Epithelial cell of proximal tubule (primary cell): ENCODE measurements around the gene CSKMT. TPM values are rescaled to one million over a fixed set of nuclear protein-coding genes. Genes with fewer than 3 reads are reported as not detected.
"Not testable (repeated sequence)": the region's sequence is repeated elsewhere in the genome, so short reads cannot be mapped to it uniquely, and the experiment has no call there.

Experiments
- DNase-seq: peaks from one replicate; pipeline ENCODE4 v3.0.0-alpha.2; 2011; ENCODE audit warnings: low read depth
- H3K4me3 ChIP-seq: 2 replicates; pipeline ENCODE4 v1.5.1; 2011; ENCODE audit warnings: low read depth, mild to moderate bottlenecking, low read length
- CTCF ChIP-seq: conservative IDR thresholded peaks from 2 replicates; pipeline ENCODE4 v1.5.1; 2012; ENCODE audit warnings: low read depth, mild to moderate bottlenecking, low read length
- total RNA-seq: library from RNA; depleted of rRNA; stranded (reverse); fragments of >200 nt; gene quantifications from 2 replicates; pipeline ENCODE4 v1.2.3, GENCODE V29; 2015

The CSKMT gene
- total RNA-seq, 1 donor from 2014 or later = 21.0 TPM

GRCh38 chr11:62671236-62671607 lies 6.1 kb downstream of the CSKMT start:
- TF ChIP-seq CTCF = no peak
- peak overlapping the region; percentile 92 for H3K4me3 ChIP-seq
- DNase-seq = no peak

- DNase-seq = no peak
- no peak for TF ChIP-seq CTCF
- peak within 1 kb of the TSS; percentile 92 for H3K4me3 ChIP-seq
Observed at GRCh38 chr11:62671608-62672389, 6.7 kb downstream of the CSKMT start, which contains the start of the genes LBHD1 and UQCC3. Gene LBHD1 (minus strand): TSS chr11:62672267. CDS start chr11:62670031, 2,236 bp downstream. Gene UQCC3 (plus strand): TSS chr11:62671673. CDS start chr11:62671746, 73 bp downstream.

- no peak overlapping the region for H3K4me3 ChIP-seq
- no peak for DNase-seq
- no peak for TF ChIP-seq CTCF
Observed at GRCh38 chr11:62673196-62673525, 8.0 kb downstream of the CSKMT start.

GRCh38 chr11:62675415-62675814 lies 10.3 kb downstream of the CSKMT start:
- not testable (repeated sequence) for DNase-seq

GRCh38 chr11:62676698-62677097 lies 11.6 kb downstream of the CSKMT start:
- H3K4me3 ChIP-seq = no peak overlapping the region
- TF ChIP-seq CTCF = peak; percentile 21
- DNase-seq = no peak

More at GRCh38 chr11:62675415-62675814, 10.3 kb downstream of the CSKMT start:
- H3K4me3 ChIP-seq = not testable (repeated sequence)

GRCh38 chr11:62677156-62677555 lies 12.0 kb downstream of the CSKMT start:
- no peak overlapping the region for H3K4me3 ChIP-seq
- DNase-seq = no peak
- no peak for TF ChIP-seq CTCF

GRCh38 chr11:62677714-62678113 lies 12.6 kb downstream of the CSKMT start:
- DNase-seq = no peak
- peak overlapping the region; percentile 99 for H3K4me3 ChIP-seq
- TF ChIP-seq CTCF = no peak
